D341Med (cell line): ENCODE measurements around the gene CDX4.
A peak's percentile ranks its signal among the peaks of the same experiment; 100 is the strongest.
"Not testable (repeated sequence)": the region's sequence is repeated elsewhere in the genome, so short reads cannot be mapped to it uniquely, and the experiment has no call there.

ENCODE experiments used
- DNase-seq: peaks from one replicate; pipeline ENCODE4 v3.0.0; 2012; ENCODE audit warnings: low spot score

Gene CDX4

GRCh38 chrX:73446831-73447230 lies at the start of gene CDX4:
TSS of gene CDX4 (plus strand) at chrX:73447053. CDS start at chrX:73447254, 201 bp downstream.
- DNase-seq = no peak

GRCh38 chrX:73398185-73398914 lies 48.5 kb upstream of the CDX4 start:
- no peak for DNase-seq

- DNase-seq = no peak
Measured at GRCh38 chrX:73400136-73400748, 46.6 kb upstream of the CDX4 start.

GRCh38 chrX:73401591-73402266 lies 45.1 kb upstream of the CDX4 start:
- peak; percentile 15 for DNase-seq

GRCh38 chrX:73412930-73413329 lies 33.9 kb upstream of the CDX4 start:
- no peak for DNase-seq

- DNase-seq = no peak
Measured at GRCh38 chrX:73447311-73447794, 500 bp downstream of the CDX4 start.

- no peak for DNase-seq
Measured at GRCh38 chrX:73448379-73448778, 1.5 kb downstream of the CDX4 start.

- DNase-seq = no peak
Measured at GRCh38 chrX:73455171-73455570, 8.3 kb downstream of the CDX4 start.

GRCh38 chrX:73457306-73457705 lies 10.5 kb downstream of the CDX4 start:
- DNase-seq = no peak

GRCh38 chrX:73468376-73468775 lies 21.5 kb downstream of the CDX4 start:
- no peak for DNase-seq

GRCh38 chrX:73478961-73479360 lies 32.1 kb downstream of the CDX4 start:
- no peak for DNase-seq

- no peak for DNase-seq
Measured at GRCh38 chrX:73481521-73481920, 34.7 kb downstream of the CDX4 start.

- DNase-seq = no peak
Measured at GRCh38 chrX:73490661-73491060, 43.8 kb downstream of the CDX4 start.

GRCh38 chrX:73492178-73492577 lies 45.3 kb downstream of the CDX4 start:
- DNase-seq = not testable (repeated sequence)
